Measurements from ENCODE around the gene RCVRN. TPM values are rescaled to one million over a fixed set of nuclear protein-coding genes. Genes with fewer than 3 reads are reported as not detected.

Gene RCVRN
- total RNA-seq, 6 donors from 2014 or later, result 0.10 to 6.9 (median 0.27) TPM; not detected in 2

DNA sequence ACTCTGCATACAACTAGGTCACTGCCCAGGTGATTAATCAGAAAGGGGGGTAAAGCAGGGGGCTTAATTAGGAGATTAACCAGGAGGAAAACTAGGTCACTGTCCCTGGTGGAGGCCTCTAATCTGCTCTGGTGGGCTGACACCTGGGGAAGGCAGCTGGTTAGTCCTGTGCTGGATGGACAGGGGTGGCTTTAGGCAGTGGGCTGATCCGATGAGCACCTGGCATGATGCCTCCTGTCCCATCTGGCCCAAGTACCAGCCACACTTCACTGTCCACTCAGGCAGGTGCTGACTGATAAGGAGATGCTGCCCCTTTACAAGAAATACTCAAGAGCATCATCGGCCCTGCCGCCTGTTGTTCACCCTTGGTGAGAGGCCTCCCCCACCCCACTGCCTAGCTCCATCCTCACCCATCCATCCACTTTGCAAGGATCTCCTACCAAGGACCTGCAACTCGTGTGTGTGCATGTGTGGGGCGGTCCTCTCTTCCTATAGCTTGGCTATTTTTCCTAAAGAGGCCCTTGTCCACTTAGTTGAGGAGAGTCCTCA lies 13.8 kb upstream of the RCVRN start:
- H3K27ac ChIP-seq, result no peak overlapping the region
- peaks cover 0 to 51% (median 9%) of the 10 kb centered on the region in 4 donors for H3K36me3 ChIP-seq
- no peaks in the 10 kb centered on the region for H3K27me3 ChIP-seq
- no peaks in the 10 kb centered on the region for H3K9me3 ChIP-seq
- WGBS, 2 donors, result 84% methylated on average over 3 to 5 of the region's 5 CpGs
- H3K4me3 ChIP-seq, result no peak overlapping the region
- DNase-seq (no peak), ATAC-seq (ENCODE audit: low FRiP score in 2 of 2) (peak in 1 of 2 donors; percentile 8)
- H3K4me1 ChIP-seq, result no peaks in the 10 kb centered on the region
- TF ChIP-seq POLR2A (IDR thresholded peaks at IDR 0.05) (no peak), EP300 (IDR thresholded peaks at IDR 0.05) (no peak), CTCF (IDR thresholded peaks at IDR 0.05) (no peak), POLR2AphosphoS5 (IDR thresholded peaks at IDR 0.05) (no peak)

DNA sequence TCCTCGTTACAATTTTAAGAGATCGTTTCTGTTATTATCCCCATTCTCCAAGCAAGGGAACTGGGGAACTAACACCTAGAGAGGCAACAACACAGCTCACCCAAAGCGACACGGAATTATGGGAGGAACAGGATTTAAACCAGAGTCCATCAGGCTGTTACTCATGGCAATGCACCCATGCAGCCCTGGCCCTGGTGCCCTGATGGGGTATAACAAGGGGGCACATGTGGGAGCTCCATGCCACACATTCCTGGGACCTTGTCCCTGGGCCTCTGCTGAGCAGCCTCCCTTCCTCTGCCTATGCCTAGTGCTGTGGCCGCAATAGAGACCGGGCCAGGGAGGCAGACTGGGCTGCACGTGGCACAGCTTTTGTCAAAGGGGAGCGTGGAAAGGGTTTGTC lies 13.3 kb upstream of the RCVRN start:
- H3K9me3 ChIP-seq, result no peaks in the 10 kb centered on the region
- no peak for DNase-seq
- no peaks in the 10 kb centered on the region for H3K27me3 ChIP-seq
- no peak overlapping the region for H3K4me3 ChIP-seq
- H3K36me3 ChIP-seq, result peaks cover 0 to 51% (median 9%) of the 10 kb centered on the region in 4 donors
- ATAC-seq (ENCODE audit: low FRiP score in 2 of 2), result no peak
- H3K27ac ChIP-seq, result no peak overlapping the region
- no peak for TF ChIP-seq EP300 (IDR thresholded peaks at IDR 0.05)
- no peak for TF ChIP-seq POLR2AphosphoS5 (IDR thresholded peaks at IDR 0.05)
- TF ChIP-seq CTCF (IDR thresholded peaks at IDR 0.05), result no peak
- TF ChIP-seq POLR2A (IDR thresholded peaks at IDR 0.05), result no peak
- 85 to 86% methylated on average over 8 of the region's 8 CpGs for WGBS, 2 donors
- H3K4me1 ChIP-seq, result no peaks in the 10 kb centered on the region

GRCh38 chr17:9917801-9918200 lies 12.7 kb upstream of the RCVRN start:
- H3K36me3 ChIP-seq, result peaks cover 0 to 51% (median 9%) of the 10 kb centered on the region in 4 donors
- DNase-seq (peak in 1 of 2 donors; percentile 82), ATAC-seq (ENCODE audit: low FRiP score in 2 of 2) (no peak)
- 81 to 92% methylated on average over 14 to 19 of the region's 19 CpGs for WGBS, 2 donors
- H3K9me3 ChIP-seq, result no peaks in the 10 kb centered on the region
- no peak overlapping the region for H3K27ac ChIP-seq
- H3K4me3 ChIP-seq, result no peak overlapping the region
- no peaks in the 10 kb centered on the region for H3K4me1 ChIP-seq
- TF ChIP-seq POLR2AphosphoS5 (IDR thresholded peaks at IDR 0.05), result no peak
- TF ChIP-seq CTCF (IDR thresholded peaks at IDR 0.05), result no peak
- TF ChIP-seq EP300 (IDR thresholded peaks at IDR 0.05), result no peak
- no peak for TF ChIP-seq POLR2A (IDR thresholded peaks at IDR 0.05)
- H3K27me3 ChIP-seq, result no peaks in the 10 kb centered on the region

DNA sequence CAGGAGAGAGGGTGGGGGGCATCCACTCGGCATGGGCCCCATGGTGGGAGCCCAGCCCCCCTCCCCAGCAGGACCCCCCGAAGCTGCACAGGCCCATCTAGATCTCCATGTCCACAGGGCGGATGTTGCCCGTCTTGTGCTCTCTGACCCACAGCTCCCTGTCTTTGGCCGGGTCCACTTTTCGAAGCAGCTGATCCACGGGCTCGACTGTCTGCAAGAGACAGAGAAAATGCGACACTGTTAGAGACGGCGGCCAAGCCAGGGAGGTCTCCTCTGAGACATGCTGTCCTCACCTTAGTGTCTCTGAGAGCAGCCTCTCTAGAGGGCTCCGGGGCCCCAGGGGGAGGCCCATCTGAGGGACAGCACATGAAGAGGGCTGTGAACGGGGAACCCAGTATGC lies 12.1 kb upstream of the RCVRN start:
- no peak overlapping the region for H3K4me3 ChIP-seq
- peaks cover 0 to 51% (median 9%) of the 10 kb centered on the region in 4 donors for H3K36me3 ChIP-seq
- no peak overlapping the region for H3K27ac ChIP-seq
- H3K27me3 ChIP-seq, result no peaks in the 10 kb centered on the region
- TF ChIP-seq POLR2A (IDR thresholded peaks at IDR 0.05) (no peak), CTCF (IDR thresholded peaks at IDR 0.05) (no peak), POLR2AphosphoS5 (IDR thresholded peaks at IDR 0.05) (no peak), EP300 (IDR thresholded peaks at IDR 0.05) (no peak)
- H3K4me1 ChIP-seq, result no peaks in the 10 kb centered on the region
- DNase-seq (no peak), ATAC-seq (ENCODE audit: low FRiP score in 2 of 2) (no peak)
- WGBS, 2 donors, result 80 to 90% methylated on average over 12 to 13 of the region's 13 CpGs
- H3K9me3 ChIP-seq, result no peaks in the 10 kb centered on the region

GRCh38 chr17:9916108-9916507 lies 11.0 kb upstream of the RCVRN start:
- Histone ChIP-seq H3K27me3 (no peaks in the 10 kb centered on the region), H3K9me3 (no peaks in the 10 kb centered on the region), H3K4me1 (no peaks in the 10 kb centered on the region), H3K4me3 (no peak overlapping the region), H3K36me3 (peaks cover 0 to 51% (median 9%) of the 10 kb centered on the region in 4 donors), H3K27ac (no peak overlapping the region)
- TF ChIP-seq EP300 (IDR thresholded peaks at IDR 0.05) (no peak), POLR2A (IDR thresholded peaks at IDR 0.05) (no peak), CTCF (IDR thresholded peaks at IDR 0.05) (no peak), POLR2AphosphoS5 (IDR thresholded peaks at IDR 0.05) (no peak)
- DNase-seq (no peak), ATAC-seq (ENCODE audit: low FRiP score in 2 of 2) (no peak)
- 85 to 100% methylated on average over 2 to 8 of the region's 8 CpGs for WGBS, 2 donors

Data from upper lobe of left lung (tissue), 6 donors.